SU-DHL-6 (cell line): ENCODE data around the gene SMIM23.

Source experiments
- CTCF ChIP-seq: fragments of 200-600 bp; sonication (generic); IDR thresholded peaks from one replicate; pipeline ENCODE4 v1.5.1; 2017; ENCODE audit warnings: antibody characterized with exemption, mild to moderate bottlenecking, low read length, moderate library complexity; ENCODE audit not compliant: insufficient read depth, poor library complexity, severe bottlenecking
- EZH2phosphoT487 ChIP-seq: fragments of 200-600 bp; sonication (generic), shearing (Covaris generic); conservative IDR thresholded peaks from 2 replicates; pipeline ENCODE4 v1.6.1; 2018; ENCODE audit warnings: mild to moderate bottlenecking, antibody characterized with exemption, low read length, moderate library complexity, mixed read lengths

GRCh38 chr5:171762903-171763302 lies 22.7 kb upstream of the SMIM23 start:
- TF ChIP-seq CTCF (no peak), EZH2phosphoT487 (no peak)
